ENCODE measurements around the gene LMF1.

- TF ChIP-seq, protein P1, sequence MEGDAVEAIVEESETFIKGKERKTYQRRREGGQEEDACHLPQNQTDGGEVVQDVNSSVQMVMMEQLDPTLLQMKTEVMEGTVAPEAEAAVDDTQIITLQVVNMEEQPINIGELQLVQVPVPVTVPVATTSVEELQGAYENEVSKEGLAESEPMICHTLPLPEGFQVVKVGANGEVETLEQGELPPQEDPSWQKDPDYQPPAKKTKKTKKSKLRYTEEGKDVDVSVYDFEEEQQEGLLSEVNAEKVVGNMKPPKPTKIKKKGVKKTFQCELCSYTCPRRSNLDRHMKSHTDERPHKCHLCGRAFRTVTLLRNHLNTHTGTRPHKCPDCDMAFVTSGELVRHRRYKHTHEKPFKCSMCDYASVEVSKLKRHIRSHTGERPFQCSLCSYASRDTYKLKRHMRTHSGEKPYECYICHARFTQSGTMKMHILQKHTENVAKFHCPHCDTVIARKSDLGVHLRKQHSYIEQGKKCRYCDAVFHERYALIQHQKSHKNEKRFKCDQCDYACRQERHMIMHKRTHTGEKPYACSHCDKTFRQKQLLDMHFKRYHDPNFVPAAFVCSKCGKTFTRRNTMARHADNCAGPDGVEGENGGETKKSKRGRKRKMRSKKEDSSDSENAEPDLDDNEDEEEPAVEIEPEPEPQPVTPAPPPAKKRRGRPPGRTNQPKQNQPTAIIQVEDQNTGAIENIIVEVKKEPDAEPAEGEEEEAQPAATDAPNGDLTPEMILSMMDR (IDR thresholded peaks at IDR 0.05; ENCODE audit: insufficient read depth, low read length, poor library complexity, severe bottlenecking), result no peak
- no peak for TF ChIP-seq EZH2phosphoT487 (conservative IDR thresholded peaks at IDR 0.05; ENCODE audit: low read length)
These were observed 101.7 kb downstream of the LMF1 start for GRCh38 chr16:868846-869822.

All from SU-DHL-6 (cell line).